Right lung (tissue), 5 donors: ENCODE results near the gene UQCC2. TPM values are rescaled to one million over a fixed set of nuclear protein-coding genes. Genes with fewer than 3 reads are reported as not detected.

Source experiments
- DNase-seq, 2 donors: peaks; one replicate each; pipeline ENCODE4 v3.0.0-alpha.2; 2013
- polyA plus RNA-seq, 5 donors: library from polyadenylated mRNA; unstranded; fragments of 120-200 nt; gene quantifications; one replicate each; pipeline versions ENCODE4 v1.2.1 to v1.2.3, GENCODE V29; 2013; ENCODE audit warnings: inconsistent platforms in 1 of 5, low replicate concordance in 1 of 5; ENCODE audit not compliant: insufficient read length in 5 of 5, insufficient read depth in 1 of 5

UQCC2 gene
- polyA plus RNA-seq, 5 donors = 51.2 to 96.8 (median 57.2) TPM

- DNase-seq = no peak
Observed at GRCh38 chr6:33656844-33657243, 54.7 kb downstream of the UQCC2 start.

- DNase-seq = no peak
Observed at GRCh38 chr6:33654831-33655554, 56.5 kb downstream of the UQCC2 start.

GRCh38 chr6:33652002-33652401 lies 59.5 kb downstream of the UQCC2 start:
- DNase-seq = no peak

- DNase-seq = no peak
Observed at GRCh38 chr6:33651403-33651802, 60.1 kb downstream of the UQCC2 start.

Other genes with a start within 250 kb of the UQCC2 start
- gene BAK1, start 131.4 kb downstream of the UQCC2 start, polyA plus RNA-seq = 10 to 100 TPM; 13.6 to 20.3 (median 16.8) TPM
- gene ITPR3, start 90.4 kb downstream of the UQCC2 start, polyA plus RNA-seq = 10 to 100 TPM; 56.2 to 87.2 (median 77.9) TPM
- 1 to 10 TPM; 2.4 to 5.5 (median 3.6) TPM for gene IP6K3, start 35.2 kb upstream of the UQCC2 start, polyA plus RNA-seq
- 10 to 100 TPM; 66.0 to 80.1 (median 68.1) TPM for gene LEMD2, start 77.4 kb upstream of the UQCC2 start, polyA plus RNA-seq
- not detected for gene MLN, start 92.3 kb upstream of the UQCC2 start, polyA plus RNA-seq